Coronary artery (tissue), 2 donors: ENCODE measurements around the gene TSPAN10.
A peak's percentile ranks its signal among the peaks of the same experiment; 100 is the strongest.

Source experiments
- DNase-seq: peaks from one replicate; pipeline ENCODE4 v3.0.0-alpha.2; 2017; ENCODE audit warnings: low spot score
- H3K27ac ChIP-seq, 2 donors: fragments of 200-600 bp; sonication (generic); one replicate each; pipeline ENCODE4 v1.5.1; 2016 to 2019
- H3K4me3 ChIP-seq: fragments of 200-600 bp; sonication (generic); 2 replicates; pipeline ENCODE4 v1.5.1; 2016; ENCODE audit warnings: mild to moderate bottlenecking, moderate library complexity
- TF ChIP-seq, protein P1 (sequence below): fragments of 200-600 bp; sonication (generic); IDR thresholded peaks from one replicate; pipeline ENCODE4 v1.5.1; 2019; ENCODE audit warnings: antibody characterized with exemption

The TSPAN10 gene

DNA sequence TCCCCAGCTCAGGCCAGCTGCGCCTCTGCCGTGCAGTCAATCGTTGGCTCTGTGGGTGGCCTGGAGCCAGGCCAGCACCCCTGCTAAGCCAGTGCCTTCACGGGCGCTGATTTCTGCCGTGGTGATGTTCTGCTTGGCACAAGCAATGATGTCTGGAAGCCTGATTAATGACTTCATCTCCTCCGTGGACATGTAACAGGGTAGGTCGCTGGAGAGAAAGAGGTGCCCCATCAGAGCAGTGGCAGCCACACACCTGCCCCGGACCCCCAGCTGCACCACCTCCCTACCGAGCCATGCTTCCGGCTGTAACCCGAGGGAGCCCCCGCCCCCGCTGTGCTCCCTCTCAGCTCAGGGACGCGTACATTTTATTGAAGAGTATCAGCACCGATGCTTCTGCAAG, 44.7 kb downstream of the TSPAN10 start:
- no peak for DNase-seq
- Histone ChIP-seq H3K4me3 (no peak overlapping the region), H3K27ac (no peak overlapping the region)
- TF ChIP-seq, protein P1, sequence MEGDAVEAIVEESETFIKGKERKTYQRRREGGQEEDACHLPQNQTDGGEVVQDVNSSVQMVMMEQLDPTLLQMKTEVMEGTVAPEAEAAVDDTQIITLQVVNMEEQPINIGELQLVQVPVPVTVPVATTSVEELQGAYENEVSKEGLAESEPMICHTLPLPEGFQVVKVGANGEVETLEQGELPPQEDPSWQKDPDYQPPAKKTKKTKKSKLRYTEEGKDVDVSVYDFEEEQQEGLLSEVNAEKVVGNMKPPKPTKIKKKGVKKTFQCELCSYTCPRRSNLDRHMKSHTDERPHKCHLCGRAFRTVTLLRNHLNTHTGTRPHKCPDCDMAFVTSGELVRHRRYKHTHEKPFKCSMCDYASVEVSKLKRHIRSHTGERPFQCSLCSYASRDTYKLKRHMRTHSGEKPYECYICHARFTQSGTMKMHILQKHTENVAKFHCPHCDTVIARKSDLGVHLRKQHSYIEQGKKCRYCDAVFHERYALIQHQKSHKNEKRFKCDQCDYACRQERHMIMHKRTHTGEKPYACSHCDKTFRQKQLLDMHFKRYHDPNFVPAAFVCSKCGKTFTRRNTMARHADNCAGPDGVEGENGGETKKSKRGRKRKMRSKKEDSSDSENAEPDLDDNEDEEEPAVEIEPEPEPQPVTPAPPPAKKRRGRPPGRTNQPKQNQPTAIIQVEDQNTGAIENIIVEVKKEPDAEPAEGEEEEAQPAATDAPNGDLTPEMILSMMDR: no peak

DNA sequence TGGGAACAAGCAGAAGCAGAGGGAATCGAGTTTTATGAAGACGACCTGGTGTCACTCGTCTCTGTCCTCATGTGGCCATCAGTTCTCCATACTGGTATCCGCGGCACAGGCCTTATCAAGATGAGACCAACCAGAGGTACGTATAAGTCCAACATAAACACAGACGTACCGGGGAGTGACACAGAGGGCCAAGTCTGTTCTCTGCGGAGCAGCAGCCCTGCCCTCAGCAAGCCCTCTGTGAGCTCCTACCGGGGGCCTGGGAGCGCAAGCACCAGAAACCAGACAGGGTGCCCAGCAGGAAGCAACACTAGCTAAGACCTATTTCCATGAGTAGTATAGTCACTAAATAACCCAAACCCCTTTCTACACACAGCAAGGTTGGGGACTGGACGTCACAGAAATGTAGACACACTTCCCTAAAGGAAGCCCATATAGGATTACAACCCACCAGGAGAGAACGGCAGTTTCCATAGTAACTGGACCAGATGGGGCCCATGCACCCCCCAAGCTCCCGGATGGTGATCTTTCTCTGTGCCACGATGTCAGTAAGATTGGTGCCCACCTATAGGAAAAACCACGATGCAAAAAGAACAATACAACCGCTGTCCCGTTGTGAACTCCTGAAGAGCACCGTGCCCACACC, 45.7 kb downstream of the TSPAN10 start:
- TF ChIP-seq, protein P1: no peak
- peak overlapping the region; percentile 98 for H3K4me3 ChIP-seq
- DNase-seq: no peak
- peak overlapping the region in 1 of 2 donors; percentile 92 for H3K27ac ChIP-seq

DNA sequence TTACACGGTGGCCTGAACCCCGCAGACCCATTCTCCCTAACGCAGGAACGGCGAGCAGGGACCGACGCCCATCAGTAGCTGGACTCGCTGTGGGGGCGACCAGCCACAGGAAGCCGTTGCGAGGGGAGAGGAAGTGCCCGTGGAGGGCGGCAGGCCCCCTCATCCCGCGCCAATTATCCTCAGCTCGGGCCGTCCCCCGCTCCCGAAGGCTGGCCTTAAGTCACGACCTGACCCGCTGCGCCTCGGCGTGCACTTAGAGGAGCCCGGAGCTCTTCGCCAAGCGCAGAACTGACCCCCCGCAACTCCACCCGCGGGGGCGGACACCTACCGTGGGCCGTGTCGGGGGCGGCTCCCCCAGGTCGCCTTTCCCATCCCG, 46.2 kb downstream of the TSPAN10 start:
- H3K4me3 ChIP-seq: peak overlapping the region; percentile 98
- no peak for DNase-seq
- TF ChIP-seq, protein P1: no peak
- peak overlapping the region; percentile 83 to 92 for H3K27ac ChIP-seq

DNA sequence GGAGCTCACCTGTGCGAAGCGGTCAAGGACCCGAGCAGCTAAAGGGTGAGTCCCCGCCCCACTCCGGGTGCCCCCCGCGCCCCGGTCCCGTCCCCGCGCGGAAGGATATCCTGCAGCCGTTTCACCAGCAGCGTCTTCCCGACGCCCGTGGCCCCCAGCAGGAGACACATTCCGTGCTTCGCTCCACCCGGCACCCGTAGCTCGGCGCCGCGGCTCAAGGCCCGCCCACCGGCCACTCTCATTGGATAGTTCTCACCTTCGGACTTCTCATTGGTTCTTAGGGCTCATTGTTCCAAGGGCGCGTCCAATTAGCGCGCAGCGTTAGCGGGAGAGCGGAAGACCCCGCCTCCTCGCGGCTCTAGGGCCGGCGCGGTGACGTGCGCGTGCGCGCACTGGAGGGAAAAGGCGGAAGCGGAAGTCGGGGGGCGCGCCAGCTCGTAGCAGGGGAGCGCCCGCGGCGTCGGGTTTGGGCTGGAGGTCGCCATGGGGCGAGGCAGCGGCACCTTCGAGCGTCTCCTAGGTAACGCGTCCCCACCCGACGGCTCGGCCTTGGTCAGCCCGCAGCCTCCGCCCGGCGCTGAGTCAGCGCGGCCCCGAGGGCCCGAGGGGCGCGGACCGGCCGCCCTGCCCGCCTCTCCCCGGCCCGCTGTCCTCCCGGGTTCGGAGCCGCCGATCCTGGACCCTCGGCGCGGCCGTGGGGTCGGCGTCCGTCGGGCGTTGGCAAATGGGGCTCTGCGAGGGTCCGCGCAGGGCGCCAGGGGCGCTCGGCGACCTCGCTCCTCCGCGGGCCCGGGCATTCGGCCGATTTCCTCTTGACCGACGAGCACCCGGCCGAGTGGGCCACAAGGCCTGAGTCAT, 46.8 kb downstream of the TSPAN10 start, which contains the start of the genes ARL16 and HGS:
ARL16 (minus strand) TSS at position 214 of the 858 bp plus-strand sequence; CDS start at position 170, 44 bp downstream.
HGS (plus strand) TSS at position 428 of the 858 bp plus-strand sequence; CDS start at position 484, 56 bp downstream.
- peak; percentile 98 for DNase-seq
- Histone ChIP-seq H3K27ac (peak within 1 kb of the TSS; percentile 83 to 92), H3K4me3 (peak within 1 kb of the TSS; percentile 98)
- TF ChIP-seq, protein P1: no peak

DNA sequence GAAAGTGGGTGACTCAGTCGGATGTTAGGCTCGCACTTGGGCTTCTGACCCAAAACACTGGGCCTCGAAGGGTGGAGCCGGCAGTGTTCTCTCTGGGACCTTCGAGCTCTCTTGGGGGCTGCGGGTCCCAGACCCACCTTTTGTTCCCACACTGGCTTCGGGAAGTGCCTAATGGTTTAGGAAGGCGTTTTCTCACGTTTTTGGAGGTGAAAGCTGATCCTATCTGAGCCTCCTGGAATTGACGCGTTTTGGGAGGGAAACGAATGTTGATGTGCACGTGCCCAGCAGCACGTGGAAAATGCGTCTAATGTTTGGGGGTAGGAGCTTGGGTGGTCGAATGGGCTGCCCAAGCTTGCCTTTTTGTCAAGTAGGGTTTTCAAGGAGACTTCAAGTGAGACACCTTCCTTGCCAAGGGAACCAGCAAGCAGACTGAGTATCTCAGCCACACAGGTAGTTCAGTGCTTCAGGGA, 47.5 kb downstream of the TSPAN10 start:
- peak overlapping the region; percentile 83 to 92 for H3K27ac ChIP-seq
- no peak for DNase-seq
- TF ChIP-seq, protein P1: no peak
- peak overlapping the region; percentile 98 for H3K4me3 ChIP-seq

DNA sequence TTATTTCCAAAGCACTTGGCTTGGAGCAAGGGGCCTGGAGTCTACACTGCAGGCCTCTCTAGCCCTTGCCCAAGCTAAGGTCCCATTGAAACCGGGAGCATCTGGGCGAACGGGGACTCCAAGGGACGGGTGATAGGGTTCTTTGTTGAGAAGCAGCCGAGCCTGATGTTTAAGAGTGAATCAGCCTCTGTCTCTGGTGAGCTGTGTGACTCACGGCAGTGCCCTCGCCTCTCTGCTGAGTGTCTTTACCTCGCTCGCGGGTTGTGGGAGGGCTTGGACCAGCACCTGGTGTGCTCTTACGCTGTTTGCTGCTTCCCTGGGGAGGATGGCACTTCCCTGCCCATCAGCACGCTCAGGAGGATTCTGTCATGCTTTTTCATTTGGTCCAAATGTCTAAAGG, 48.1 kb downstream of the TSPAN10 start:
- no peak overlapping the region for H3K27ac ChIP-seq
- TF ChIP-seq, protein P1: no peak
- no peak for DNase-seq
- peak overlapping the region; percentile 98 for H3K4me3 ChIP-seq
